ENCODE data around the gene HACD2. TPM values are rescaled to one million over a fixed set of nuclear protein-coding genes. Genes with fewer than 3 reads are reported as not detected.
A peak's percentile ranks its signal among the peaks of the same experiment; 100 is the strongest.

The HACD2 gene
- total and polyA plus RNA-seq, 9 of the 15 experiments (the other 6 are each of a cell fraction or from before 2014, with no cell fraction given): 1.3 to 10.5 (median 3.8) TPM

DNA sequence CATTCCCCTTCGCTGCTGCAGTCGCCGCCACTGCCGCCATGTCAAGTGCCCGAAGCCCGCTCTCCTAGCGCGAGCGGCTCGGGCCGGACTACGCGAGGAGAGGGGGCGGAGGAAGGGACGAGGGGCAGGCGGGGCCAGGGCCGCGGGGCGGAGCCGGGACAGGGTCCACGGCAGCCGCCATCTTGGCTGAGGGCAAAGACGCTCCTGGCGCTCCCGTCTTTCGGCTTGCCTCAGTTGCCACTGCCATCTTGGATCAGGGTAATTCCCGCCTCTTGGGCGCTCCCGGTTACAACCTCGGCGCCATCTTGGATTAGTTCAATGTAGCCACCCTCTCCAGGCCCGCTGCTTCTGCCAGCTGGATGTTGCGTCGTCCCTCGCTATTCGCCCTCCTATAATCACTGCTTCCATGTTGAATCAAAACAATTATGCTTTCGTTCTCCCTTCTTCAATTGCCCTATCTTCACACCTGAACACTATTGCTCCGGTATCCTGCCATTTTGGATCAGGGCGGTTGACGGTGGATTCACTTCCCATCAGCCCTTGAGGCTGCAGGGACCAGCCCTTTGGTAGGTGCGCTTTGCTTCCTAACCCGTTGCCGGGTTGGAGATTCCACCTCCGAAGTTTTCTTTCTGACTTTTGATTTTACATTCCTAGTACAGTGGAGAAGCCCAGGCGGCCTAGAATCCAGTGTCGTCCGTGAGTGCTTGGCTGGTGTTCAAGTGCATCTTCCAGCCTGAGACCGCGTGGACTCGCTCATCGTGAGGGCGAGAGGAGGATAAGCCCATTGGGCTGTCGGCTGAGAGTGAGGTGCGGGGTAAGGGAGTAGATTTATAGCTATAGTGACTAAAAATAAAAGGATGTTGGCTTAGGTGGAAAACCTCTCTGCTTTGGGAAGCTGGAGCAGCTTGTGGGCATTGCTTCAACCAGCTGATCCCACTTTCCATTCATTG, at the start of gene HACD2 (continued):
- TF ChIP-seq, protein P1, sequence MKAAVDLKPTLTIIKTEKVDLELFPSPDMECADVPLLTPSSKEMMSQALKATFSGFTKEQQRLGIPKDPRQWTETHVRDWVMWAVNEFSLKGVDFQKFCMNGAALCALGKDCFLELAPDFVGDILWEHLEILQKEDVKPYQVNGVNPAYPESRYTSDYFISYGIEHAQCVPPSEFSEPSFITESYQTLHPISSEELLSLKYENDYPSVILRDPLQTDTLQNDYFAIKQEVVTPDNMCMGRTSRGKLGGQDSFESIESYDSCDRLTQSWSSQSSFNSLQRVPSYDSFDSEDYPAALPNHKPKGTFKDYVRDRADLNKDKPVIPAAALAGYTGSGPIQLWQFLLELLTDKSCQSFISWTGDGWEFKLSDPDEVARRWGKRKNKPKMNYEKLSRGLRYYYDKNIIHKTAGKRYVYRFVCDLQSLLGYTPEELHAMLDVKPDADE (conservative IDR thresholded peaks at IDR 0.05; ENCODE audit: control insufficient read depth, low read depth, low read length): peak; percentile 63; the same call in 1 of the 2 replicates
- TF ChIP-seq, protein P2, sequence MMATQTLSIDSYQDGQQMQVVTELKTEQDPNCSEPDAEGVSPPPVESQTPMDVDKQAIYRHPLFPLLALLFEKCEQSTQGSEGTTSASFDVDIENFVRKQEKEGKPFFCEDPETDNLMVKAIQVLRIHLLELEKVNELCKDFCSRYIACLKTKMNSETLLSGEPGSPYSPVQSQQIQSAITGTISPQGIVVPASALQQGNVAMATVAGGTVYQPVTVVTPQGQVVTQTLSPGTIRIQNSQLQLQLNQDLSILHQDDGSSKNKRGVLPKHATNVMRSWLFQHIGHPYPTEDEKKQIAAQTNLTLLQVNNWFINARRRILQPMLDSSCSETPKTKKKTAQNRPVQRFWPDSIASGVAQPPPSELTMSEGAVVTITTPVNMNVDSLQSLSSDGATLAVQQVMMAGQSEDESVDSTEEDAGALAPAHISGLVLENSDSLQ (IDR thresholded peaks at IDR 0.05): peak; percentile 72
- TF ChIP-seq, protein P3, sequence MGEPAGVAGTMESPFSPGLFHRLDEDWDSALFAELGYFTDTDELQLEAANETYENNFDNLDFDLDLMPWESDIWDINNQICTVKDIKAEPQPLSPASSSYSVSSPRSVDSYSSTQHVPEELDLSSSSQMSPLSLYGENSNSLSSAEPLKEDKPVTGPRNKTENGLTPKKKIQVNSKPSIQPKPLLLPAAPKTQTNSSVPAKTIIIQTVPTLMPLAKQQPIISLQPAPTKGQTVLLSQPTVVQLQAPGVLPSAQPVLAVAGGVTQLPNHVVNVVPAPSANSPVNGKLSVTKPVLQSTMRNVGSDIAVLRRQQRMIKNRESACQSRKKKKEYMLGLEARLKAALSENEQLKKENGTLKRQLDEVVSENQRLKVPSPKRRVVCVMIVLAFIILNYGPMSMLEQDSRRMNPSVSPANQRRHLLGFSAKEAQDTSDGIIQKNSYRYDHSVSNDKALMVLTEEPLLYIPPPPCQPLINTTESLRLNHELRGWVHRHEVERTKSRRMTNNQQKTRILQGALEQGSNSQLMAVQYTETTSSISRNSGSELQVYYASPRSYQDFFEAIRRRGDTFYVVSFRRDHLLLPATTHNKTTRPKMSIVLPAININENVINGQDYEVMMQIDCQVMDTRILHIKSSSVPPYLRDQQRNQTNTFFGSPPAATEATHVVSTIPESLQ (CRISPR knock-in tag; IDR thresholded peaks at IDR 0.05): 0 out of 2 replicates have a peak, but pooled peaks have one; percentile 29
- TF ChIP-seq, protein P4, sequence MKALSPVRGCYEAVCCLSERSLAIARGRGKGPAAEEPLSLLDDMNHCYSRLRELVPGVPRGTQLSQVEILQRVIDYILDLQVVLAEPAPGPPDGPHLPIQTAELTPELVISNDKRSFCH (CRISPR knock-in tag; IDR thresholded peaks at IDR 0.05): no peak
- TF ChIP-seq, protein P4 (tag; IDR thresholded peaks at IDR 0.05): peak; percentile 91
- TF ChIP-seq PCBP2 (IDR thresholded peaks at IDR 0.05; ENCODE audit: low read depth, low read length, poor library complexity, severe bottlenecking) (no peak), NR4A1 (CRISPR knock-in tag; IDR thresholded peaks at IDR 0.05) (no peak), NR4A1 (tag; IDR thresholded peaks at IDR 0.05) (peak; percentile 84), NFE2L1 (tag; IDR thresholded peaks at IDR 0.05; ENCODE audit: borderline replicate concordance, low read depth) (no peak), SLC30A9 (CRISPR knock-in tag; IDR thresholded peaks at IDR 0.05) (no peak), RBM25 (IDR thresholded peaks at IDR 0.05; ENCODE audit: low read depth, low read length, severe bottlenecking) (no peak), EHMT2 (IDR thresholded peaks at IDR 0.05) (peak; percentile 89), PML (IDR thresholded peaks at IDR 0.05; ENCODE audit: low read length) (no peak)
- TF ChIP-seq, protein P5, sequence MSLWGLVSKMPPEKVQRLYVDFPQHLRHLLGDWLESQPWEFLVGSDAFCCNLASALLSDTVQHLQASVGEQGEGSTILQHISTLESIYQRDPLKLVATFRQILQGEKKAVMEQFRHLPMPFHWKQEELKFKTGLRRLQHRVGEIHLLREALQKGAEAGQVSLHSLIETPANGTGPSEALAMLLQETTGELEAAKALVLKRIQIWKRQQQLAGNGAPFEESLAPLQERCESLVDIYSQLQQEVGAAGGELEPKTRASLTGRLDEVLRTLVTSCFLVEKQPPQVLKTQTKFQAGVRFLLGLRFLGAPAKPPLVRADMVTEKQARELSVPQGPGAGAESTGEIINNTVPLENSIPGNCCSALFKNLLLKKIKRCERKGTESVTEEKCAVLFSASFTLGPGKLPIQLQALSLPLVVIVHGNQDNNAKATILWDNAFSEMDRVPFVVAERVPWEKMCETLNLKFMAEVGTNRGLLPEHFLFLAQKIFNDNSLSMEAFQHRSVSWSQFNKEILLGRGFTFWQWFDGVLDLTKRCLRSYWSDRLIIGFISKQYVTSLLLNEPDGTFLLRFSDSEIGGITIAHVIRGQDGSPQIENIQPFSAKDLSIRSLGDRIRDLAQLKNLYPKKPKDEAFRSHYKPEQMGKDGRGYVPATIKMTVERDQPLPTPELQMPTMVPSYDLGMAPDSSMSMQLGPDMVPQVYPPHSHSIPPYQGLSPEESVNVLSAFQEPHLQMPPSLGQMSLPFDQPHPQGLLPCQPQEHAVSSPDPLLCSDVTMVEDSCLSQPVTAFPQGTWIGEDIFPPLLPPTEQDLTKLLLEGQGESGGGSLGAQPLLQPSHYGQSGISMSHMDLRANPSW (CRISPR knock-in tag; IDR thresholded peaks at IDR 0.05): no peak
